Activated naive CD8-positive, alpha-beta T cell (primary cell): ENCODE data around the gene REPS2.

Experiments used
- H3K27ac Mint-ChIP-seq: one replicate; pipeline ENCODE4 v1.8.0; 2021; ENCODE audit warnings: mixed read lengths
- H3K27me3 Mint-ChIP-seq: one replicate; pipeline ENCODE4 v1.8.0; 2021; ENCODE audit warnings: mixed read lengths
- H3K36me3 Mint-ChIP-seq: one replicate; pipeline ENCODE4 v1.8.0; 2021; ENCODE audit warnings: mixed read lengths
- H3K4me1 Mint-ChIP-seq: one replicate; pipeline ENCODE4 v1.8.0; 2021; ENCODE audit warnings: low read depth, mixed read lengths
- H3K4me3 Mint-ChIP-seq: one replicate; pipeline ENCODE4 v1.8.0; 2021; ENCODE audit warnings: mild to moderate bottlenecking, mixed read lengths
- H3K9me3 Mint-ChIP-seq: one replicate; pipeline ENCODE4 v1.8.0; 2021; ENCODE audit warnings: low read depth, mixed read lengths

The REPS2 gene

DNA sequence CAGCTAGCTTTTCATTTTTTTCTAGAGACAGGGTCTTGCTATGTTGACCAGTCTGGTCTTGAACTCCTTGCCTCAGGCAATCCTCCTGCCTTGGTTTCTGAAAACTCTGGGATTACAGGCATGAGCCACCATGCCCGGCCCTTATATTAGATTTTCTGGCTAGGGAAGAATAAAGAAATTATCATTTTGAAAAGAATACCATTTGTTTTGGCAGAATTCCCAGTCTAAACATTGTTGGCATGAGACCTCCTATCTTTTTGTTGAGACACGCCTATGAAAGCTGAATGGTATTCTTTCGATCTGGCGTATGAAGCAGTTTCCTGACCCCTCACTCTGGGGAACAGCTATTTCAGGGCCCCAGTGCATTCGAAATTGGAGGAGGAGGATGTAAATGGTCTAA lies 107.0 kb downstream of the REPS2 start:
- Mint-ChIP-seq H3K36me3 (no peaks in the 10 kb centered on the region), H3K27me3 (no peaks in the 10 kb centered on the region), H3K4me3 (no peak overlapping the region), H3K9me3 (no peaks in the 10 kb centered on the region), H3K27ac (no peak overlapping the region), H3K4me1 (no peaks in the 10 kb centered on the region)

DNA sequence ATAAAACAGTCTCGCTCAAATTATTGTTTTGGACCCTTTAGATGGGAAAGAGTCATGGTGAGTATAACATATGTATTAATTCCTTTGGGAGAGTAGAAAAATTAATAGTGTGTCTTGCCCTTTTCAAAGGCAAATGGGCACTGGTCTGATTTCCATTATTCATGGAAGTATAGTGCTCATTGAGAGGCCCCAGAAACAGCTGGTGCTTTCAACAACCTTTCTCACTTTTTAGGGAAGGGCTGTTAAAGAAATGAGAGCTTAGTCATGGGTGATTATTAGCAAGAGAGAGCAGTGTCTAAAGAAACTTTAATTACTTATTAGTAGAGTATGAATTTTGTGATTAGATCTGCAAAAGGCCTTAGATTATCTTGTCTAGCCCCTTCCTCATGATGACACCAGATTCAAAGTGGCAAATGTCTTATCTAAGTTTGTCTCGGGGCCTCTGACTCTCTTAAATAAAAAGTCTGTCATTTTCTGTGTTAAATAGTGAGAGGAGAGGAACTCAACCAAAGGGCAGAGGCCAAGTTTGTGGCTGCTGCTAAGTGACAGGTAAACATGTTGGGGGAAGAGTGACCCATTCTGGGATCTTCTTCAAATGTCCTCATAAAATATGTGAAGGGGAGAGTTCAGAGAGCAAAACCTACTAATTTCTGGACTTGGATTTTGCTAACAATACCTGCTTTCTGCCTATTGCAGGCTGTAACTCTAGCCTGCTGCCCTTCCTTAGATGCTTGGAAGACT lies 110.6 kb downstream of the REPS2 start:
- Mint-ChIP-seq H3K9me3 (no peaks in the 10 kb centered on the region), H3K36me3 (no peaks in the 10 kb centered on the region), H3K27ac (no peak overlapping the region), H3K4me1 (no peaks in the 10 kb centered on the region), H3K27me3 (no peaks in the 10 kb centered on the region), H3K4me3 (no peak overlapping the region)

DNA sequence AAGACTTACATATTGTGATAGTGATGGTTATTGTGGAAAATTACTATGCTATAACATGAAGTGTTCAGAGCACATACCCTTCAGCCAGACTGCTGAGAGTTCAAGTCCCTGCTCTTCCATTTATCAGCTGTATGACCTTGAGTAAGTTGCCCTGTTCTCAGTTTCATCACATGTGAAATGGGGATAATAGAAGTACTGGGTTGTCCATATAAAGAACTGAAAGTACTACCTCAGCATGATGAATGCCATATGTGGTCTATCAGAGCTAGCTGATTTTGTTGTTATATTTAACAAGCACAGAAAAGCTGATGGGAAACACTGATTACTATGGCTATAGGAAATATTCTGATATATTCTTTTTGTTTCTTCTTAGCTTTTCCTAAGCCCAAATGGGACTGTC lies 115.6 kb downstream of the REPS2 start:
- Mint-ChIP-seq H3K27ac (no peak overlapping the region), H3K36me3 (no peaks in the 10 kb centered on the region), H3K4me1 (no peaks in the 10 kb centered on the region), H3K9me3 (no peaks in the 10 kb centered on the region), H3K27me3 (no peaks in the 10 kb centered on the region), H3K4me3 (no peak overlapping the region)

DNA sequence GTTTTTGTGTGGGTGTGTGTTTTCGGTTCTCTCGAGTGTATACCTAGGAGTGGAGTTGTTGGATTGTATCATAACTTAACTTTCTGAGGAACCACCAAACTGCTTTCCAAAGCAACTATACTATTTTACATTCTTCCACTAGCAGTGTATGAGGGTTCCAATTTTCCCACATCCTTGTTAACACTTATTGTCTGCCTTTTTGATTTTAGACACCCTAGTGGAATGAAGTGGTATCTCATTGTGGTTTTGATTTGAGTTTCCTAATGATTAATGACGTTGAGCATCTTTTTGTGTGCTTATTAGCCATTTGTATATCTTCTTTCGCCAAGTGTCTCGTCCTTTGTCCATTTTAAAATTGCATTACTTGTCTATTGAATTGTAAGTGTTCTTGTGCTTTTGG lies 118.6 kb downstream of the REPS2 start:
- Mint-ChIP-seq H3K9me3 (no peaks in the 10 kb centered on the region), H3K4me1 (no peaks in the 10 kb centered on the region), H3K27ac (no peak overlapping the region), H3K36me3 (no peaks in the 10 kb centered on the region), H3K4me3 (no peak overlapping the region), H3K27me3 (no peaks in the 10 kb centered on the region)

DNA sequence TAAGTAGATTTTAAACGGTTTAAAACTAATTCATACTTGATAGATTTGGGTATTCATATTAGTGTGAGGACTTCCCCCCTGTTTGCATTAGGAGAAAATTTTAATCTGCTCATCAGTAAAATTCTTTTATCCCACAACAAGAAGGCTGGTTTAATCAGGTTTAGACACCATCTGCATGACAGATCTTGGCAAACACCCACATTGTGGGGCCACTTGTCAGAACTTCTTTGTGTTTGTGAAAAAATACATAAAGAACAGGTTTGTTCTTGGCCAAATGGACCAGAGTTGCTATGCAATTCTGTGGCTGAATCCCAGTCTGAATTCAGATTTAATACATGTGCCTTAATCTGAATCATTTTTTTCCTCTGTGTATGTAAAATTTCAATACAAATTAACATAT lies 121.1 kb downstream of the REPS2 start:
- Mint-ChIP-seq H3K27me3 (no peaks in the 10 kb centered on the region), H3K4me1 (no peaks in the 10 kb centered on the region), H3K4me3 (no peak overlapping the region), H3K36me3 (no peaks in the 10 kb centered on the region), H3K9me3 (no peaks in the 10 kb centered on the region), H3K27ac (no peak overlapping the region)

DNA sequence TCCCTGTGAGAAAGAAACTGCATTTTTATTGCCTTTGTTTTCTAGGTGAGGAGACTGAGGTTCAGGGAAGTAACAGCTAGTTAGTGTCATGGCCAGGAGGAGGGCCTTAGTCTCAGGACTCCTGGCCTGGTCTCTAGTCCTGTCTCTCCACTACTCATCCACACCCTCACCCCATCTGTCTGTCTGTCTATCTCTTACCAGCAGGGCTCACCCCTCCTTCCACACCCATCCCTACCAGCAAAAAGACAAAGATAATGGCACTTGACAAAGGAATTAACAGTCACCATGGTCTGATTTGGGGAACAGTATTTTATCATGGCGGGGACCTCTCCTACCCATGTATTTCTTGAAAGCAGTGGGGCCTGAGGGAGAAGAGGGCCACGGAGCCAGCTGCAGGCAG lies 125.8 kb downstream of the REPS2 start:
- H3K9me3 Mint-ChIP-seq = no peaks in the 10 kb centered on the region
- peaks cover 1% of the 10 kb centered on the region for H3K27me3 Mint-ChIP-seq

DNA sequence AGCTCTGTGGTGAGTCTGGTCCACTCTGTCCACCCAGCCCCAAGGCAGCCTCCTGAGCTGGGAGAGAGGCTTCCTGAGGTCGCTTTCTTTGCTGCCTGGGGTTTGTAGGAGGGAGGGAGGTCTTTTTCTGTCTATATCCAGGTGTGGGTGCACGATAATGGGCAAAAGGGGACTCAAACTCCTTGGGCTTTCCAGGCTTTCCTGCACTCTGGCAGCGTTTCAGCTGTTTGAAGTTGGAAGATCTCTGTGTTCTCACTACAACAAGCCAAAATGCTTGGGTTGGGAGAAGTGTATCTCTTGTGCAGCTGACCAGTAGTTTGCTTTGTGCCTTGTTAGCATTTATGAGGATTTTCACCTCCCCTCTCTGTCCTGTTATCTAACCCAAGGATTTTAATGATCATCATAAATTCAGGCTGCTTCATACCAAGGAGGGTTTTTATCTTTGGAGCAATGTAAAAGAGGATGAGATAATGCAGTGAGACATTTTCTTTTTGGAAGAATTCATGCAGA lies 126.3 kb downstream of the REPS2 start:
- Mint-ChIP-seq H3K27ac (no peak overlapping the region), H3K9me3 (no peaks in the 10 kb centered on the region), H3K4me1 (no peaks in the 10 kb centered on the region), H3K27me3 (peaks cover 1% of the 10 kb centered on the region), H3K36me3 (no peaks in the 10 kb centered on the region), H3K4me3 (no peak overlapping the region)

More for the DNA sequence above, 125.8 kb downstream of the REPS2 start:
- Mint-ChIP-seq H3K27ac (no peak overlapping the region), H3K4me3 (no peak overlapping the region), H3K4me1 (no peaks in the 10 kb centered on the region), H3K36me3 (no peaks in the 10 kb centered on the region)

DNA sequence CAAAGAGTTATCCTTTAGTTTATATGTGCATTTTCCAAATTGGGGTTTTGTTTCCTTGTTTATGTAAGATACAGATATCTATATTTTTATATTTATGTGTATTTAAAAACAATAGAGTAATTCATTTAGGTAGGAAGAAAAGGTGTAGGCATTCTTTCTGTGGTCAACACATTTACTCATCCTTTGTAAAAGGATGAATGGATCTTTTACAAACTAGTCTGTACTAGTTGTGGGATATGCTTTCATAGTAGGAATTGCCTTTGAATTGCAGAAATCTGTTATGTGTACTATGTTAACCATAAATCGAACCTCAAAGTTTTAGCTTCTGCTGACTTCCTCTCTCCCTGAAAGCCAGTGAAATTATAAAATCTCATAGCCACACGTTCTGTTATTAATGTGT lies 128.5 kb downstream of the REPS2 start:
- no peaks in the 10 kb centered on the region for H3K9me3 Mint-ChIP-seq
- peaks cover 1% of the 10 kb centered on the region for H3K27me3 Mint-ChIP-seq
- no peaks in the 10 kb centered on the region for H3K4me1 Mint-ChIP-seq
- H3K36me3 Mint-ChIP-seq = no peaks in the 10 kb centered on the region
- no peak overlapping the region for H3K4me3 Mint-ChIP-seq
- no peak overlapping the region for H3K27ac Mint-ChIP-seq

DNA sequence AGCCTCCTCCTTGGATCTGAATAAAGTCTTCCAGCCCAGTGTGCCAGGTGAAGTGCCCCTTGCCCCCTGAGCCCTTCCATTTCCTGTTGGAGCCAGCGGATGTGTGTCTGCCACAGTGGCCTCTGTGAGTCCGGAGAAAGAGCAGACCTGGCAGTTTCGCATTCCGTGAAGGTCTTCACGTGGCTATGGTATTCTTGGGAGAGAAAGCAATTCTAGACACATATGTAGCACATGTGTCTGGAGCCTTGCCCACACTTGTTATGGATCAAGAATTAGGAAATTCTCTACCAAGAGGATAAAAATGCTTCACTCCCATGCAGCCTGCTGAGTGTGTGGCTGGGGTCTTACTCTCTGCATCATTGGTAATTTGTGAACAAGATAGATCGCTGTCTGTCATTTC lies 130.9 kb downstream of the REPS2 start:
- Mint-ChIP-seq H3K4me1 (no peaks in the 10 kb centered on the region), H3K27ac (no peak overlapping the region), H3K36me3 (no peaks in the 10 kb centered on the region), H3K4me3 (no peak overlapping the region), H3K9me3 (no peaks in the 10 kb centered on the region), H3K27me3 (peaks cover 1% of the 10 kb centered on the region)

DNA sequence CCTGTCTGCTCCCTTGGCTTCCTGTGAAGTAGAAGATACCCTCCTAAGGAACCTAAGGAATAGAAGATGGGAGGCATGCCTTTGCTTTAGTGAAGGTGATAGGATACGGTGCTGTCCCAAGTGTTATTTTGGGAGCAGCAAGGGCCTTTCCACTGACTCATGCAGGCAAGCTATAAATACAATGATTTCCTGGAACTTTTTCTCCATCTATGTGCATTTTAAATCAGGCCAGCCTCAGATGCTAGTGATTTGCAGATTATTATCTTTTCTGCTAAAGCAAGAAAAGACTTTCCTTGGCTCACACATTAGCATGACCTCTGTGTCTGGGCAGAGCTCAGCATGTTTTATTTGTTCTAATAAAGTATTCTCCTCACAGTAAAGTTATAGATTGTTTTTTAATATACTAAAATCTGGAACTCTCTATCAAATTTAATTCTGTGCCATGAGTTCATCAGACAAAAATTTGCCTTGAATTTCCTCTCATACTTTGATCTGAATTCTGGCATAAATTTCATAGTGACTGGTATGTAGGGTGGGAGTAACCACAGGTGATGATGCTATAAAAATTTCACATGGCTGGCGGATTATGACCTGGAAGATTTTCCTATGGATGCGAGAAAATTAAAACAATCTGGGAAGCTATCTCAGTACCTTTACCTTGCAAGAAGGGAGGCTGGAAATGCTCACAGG lies 131.7 kb downstream of the REPS2 start:
- H3K9me3 Mint-ChIP-seq = no peaks in the 10 kb centered on the region
- H3K27me3 Mint-ChIP-seq = no peaks in the 10 kb centered on the region
- H3K4me3 Mint-ChIP-seq = no peak overlapping the region
- no peaks in the 10 kb centered on the region for H3K36me3 Mint-ChIP-seq
- H3K4me1 Mint-ChIP-seq = no peaks in the 10 kb centered on the region
- no peak overlapping the region for H3K27ac Mint-ChIP-seq

DNA sequence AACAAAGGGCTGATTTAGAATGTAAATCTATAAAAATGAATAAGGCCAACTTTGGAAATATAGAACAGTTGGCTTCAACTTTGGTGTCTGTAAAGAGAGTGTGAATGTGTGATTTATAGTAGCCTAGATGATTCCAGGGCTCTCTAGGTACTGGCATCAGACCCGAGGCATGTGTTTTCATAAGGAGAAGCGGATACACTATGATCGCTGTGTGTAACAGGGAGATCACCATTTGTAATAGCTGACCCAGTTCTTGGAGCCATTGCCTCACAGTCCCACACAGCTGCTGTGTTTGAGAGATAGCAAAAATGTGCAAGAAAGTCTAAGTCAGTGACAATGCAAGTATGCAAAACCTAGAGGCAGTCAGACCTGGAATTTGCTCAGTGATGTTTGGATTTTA lies 135.1 kb downstream of the REPS2 start:
- H3K4me3 Mint-ChIP-seq = no peak overlapping the region
- H3K4me1 Mint-ChIP-seq = no peaks in the 10 kb centered on the region
- no peaks in the 10 kb centered on the region for H3K9me3 Mint-ChIP-seq

DNA sequence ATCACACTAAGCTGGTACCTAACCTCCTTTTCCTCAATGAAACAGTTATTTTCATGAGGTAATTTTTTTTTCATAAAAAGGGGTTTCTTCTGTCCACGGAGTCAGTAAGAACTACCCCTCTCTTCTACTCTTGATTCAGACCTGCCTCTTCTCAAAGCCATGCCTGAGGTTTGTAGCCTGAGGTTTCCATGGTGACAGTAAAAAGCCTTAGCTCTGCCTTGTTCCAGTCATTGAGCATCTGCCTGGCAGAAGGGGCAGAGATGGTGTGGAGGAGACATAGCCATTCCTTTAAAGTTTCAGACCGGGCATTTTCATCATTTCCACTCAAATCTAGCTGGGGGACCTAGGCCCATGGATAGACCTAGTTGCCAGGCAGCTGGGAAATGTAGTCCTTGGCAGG lies 135.5 kb downstream of the REPS2 start:
- H3K27me3 Mint-ChIP-seq = no peaks in the 10 kb centered on the region
- H3K27ac Mint-ChIP-seq = no peak overlapping the region
- no peak overlapping the region for H3K4me3 Mint-ChIP-seq
- H3K9me3 Mint-ChIP-seq = no peaks in the 10 kb centered on the region
- no peaks in the 10 kb centered on the region for H3K36me3 Mint-ChIP-seq
- H3K4me1 Mint-ChIP-seq = no peaks in the 10 kb centered on the region

More for the DNA sequence above, 135.1 kb downstream of the REPS2 start:
- Mint-ChIP-seq H3K27me3 (no peaks in the 10 kb centered on the region), H3K27ac (no peak overlapping the region), H3K36me3 (no peaks in the 10 kb centered on the region)

DNA sequence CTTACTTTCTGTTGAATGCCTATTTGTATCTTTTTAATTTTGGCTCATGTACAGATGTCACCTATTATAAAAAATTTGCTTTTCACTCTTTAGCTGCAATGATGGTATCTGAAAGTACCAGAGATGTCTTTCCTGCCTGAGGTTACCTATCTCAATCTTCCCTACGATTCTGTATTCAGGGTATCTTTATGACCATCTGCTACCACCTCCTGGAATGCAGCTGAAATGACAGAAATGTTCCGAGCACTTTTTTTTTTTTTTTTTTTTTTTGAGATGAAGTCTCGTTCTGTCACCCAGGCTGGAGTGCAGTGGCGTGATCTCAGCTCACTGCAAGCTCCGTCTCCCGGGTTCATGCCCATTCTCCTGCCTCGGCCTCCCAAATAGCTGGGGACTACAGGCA lies 136.4 kb downstream of the REPS2 start:
- Mint-ChIP-seq H3K27ac (no peak overlapping the region), H3K4me3 (no peak overlapping the region), H3K4me1 (no peaks in the 10 kb centered on the region), H3K27me3 (no peaks in the 10 kb centered on the region), H3K36me3 (no peaks in the 10 kb centered on the region), H3K9me3 (no peaks in the 10 kb centered on the region)

DNA sequence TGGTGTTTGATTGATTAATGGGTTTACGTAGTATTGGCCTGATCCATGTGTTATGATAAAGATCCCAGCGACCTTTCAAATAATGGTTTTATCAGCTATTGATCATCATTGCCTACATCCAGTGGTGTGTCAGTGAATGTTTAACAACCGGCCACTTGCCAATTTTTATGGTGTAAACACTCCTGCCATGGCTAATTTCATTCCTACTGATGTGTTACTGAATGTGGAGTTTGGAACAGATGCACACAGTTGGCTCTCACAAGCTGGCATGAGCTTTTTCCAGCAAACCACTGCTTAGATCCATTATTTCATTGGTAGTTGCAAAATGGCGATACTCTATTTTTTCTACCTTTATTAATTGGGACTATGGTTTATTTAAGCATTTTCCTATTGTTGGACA lies 139.9 kb downstream of the REPS2 start:
- peaks cover 2% of the 10 kb centered on the region for H3K27me3 Mint-ChIP-seq
- no peak overlapping the region for H3K27ac Mint-ChIP-seq
- H3K4me1 Mint-ChIP-seq = no peaks in the 10 kb centered on the region
- no peaks in the 10 kb centered on the region for H3K36me3 Mint-ChIP-seq
- no peak overlapping the region for H3K4me3 Mint-ChIP-seq
- no peaks in the 10 kb centered on the region for H3K9me3 Mint-ChIP-seq

DNA sequence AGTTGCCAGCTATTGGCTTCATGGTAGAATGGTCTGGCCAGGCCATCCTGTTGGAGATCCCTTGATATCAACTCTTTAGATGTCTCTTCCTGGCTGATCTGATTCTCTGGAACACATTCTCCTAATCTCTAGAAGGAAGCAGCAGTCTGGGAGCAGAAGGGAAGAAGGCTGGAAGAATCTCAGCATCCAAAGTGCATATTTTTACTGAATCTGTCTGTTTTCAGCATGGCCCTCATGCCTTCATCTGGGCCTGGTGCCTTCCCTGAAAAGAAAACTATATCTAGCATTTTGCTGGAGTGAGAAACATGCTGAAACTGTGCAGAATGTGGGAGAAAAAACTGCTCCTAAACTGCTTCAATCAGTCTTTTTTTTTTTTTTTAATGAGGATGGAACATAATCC lies 148.7 kb downstream of the REPS2 start:
- Mint-ChIP-seq H3K9me3 (peaks cover 4% of the 10 kb centered on the region), H3K36me3 (peaks cover 2% of the 10 kb centered on the region), H3K27me3 (peaks cover 2% of the 10 kb centered on the region), H3K4me3 (no peak overlapping the region), H3K27ac (no peak overlapping the region), H3K4me1 (no peaks in the 10 kb centered on the region)
